Gastrocnemius medialis (tissue), 4 donors: ENCODE measurements around the gene ASPHD1. TPM values are rescaled to one million over a fixed set of nuclear protein-coding genes. Genes with fewer than 3 reads are reported as not detected.
"Not testable (repeated sequence)": the region's sequence is repeated elsewhere in the genome, so short reads cannot be mapped to it uniquely, and the experiment has no call there.

ENCODE experiments used
- ATAC-seq, 2 donors: fragments of 150-250 bp; one replicate each; pipeline ENCODE4 v1.9.1; 2016
- DNase-seq, 2 donors: peaks; one replicate each; pipeline ENCODE4 v3.0.0-alpha.2; 2019
- H3K27ac ChIP-seq, 4 donors: fragments of 200-600 bp; sonication (generic); 1 replicate in 1 of 4; 2 replicates in 3 of 4; pipeline ENCODE4 v1.5.1; 2016 to 2018; ENCODE audit warnings: mild to moderate bottlenecking in 2 of 4, moderate library complexity in 1 of 4
- H3K27me3 ChIP-seq, 3 donors: fragments of 200-600 bp; sonication (generic) in 2 of 3; 1 replicate in 1 of 3; 2 replicates in 2 of 3; pipeline versions ENCODE4 v1.5.1 to v1.6.0; 2016 to 2019; ENCODE audit warnings: mild to moderate bottlenecking in 1 of 3, moderate library complexity in 1 of 3
- H3K36me3 ChIP-seq, 2 donors: fragments of 200-600 bp; sonication (generic) in 1 of 2; one replicate each; pipeline ENCODE4 v1.5.1; 2017 to 2018
- H3K4me1 ChIP-seq, 2 donors: fragments of 200-600 bp; sonication (generic) in 1 of 2; one replicate each; pipeline ENCODE4 v1.5.1; 2016 to 2017; ENCODE audit warnings: mild to moderate bottlenecking in 2 of 2
- H3K4me3 ChIP-seq, 4 donors: fragments of 200-600 bp; sonication (generic) in 3 of 4; 1 replicate in 1 of 4; 2 replicates in 3 of 4; pipeline ENCODE4 v1.5.1; 2016 to 2019; ENCODE audit warnings: mild to moderate bottlenecking in 2 of 4
- H3K9me3 ChIP-seq, 3 donors: fragments of 200-600 bp; sonication (generic) in 2 of 3; 1 replicate in 1 of 3; 2 replicates in 2 of 3; pipeline ENCODE4 v1.5.1; 2016 to 2019
- CTCF ChIP-seq, 5 experiments: fragments of 450-650 bp in 3 of 5; fragments of 200-600 bp in 2 of 5; sonication (generic) in 2 of 5; IDR thresholded peaks in 4 of 5; conservative IDR thresholded peaks in 1 of 5; 1 replicate in 4 of 5; 2 replicates in 1 of 5; pipeline ENCODE4 v1.5.1; 2016 to 2019; ENCODE audit warnings: antibody characterized with exemption in 5 of 5, mild to moderate bottlenecking in 3 of 5, moderate library complexity in 3 of 5
- POLR2A ChIP-seq, 2 donors: fragments of 450-650 bp; IDR thresholded peaks; one replicate each; pipeline ENCODE4 v1.6.1; 2017; ENCODE audit warnings: antibody characterized with exemption in 2 of 2, mild to moderate bottlenecking in 2 of 2, moderate library complexity in 2 of 2
- in situ Hi-C, 4 donors: fragments of 200-750 bp; cut with MboI; loops; one replicate each; pipeline versions ENCODE4 v1.15.0 to v1.8.0; 2017; ENCODE audit warnings: low sequenced_read_pairs in 4 of 4
- intact Hi-C: fragments of 100-400 bp; cut with DNase I; formaldehyde crosslinking; loops from one replicate; pipeline ENCODE4 v1.15.1; 2023; ENCODE audit warnings: low total_unique reads
- total RNA-seq, 4 donors: library from RNA; depleted of rRNA; stranded (reverse); fragments of >200 nt; gene quantifications; one replicate each; pipeline versions ENCODE4 v1.1.0 to v1.2.3, GENCODE V29; 2016

ASPHD1 gene
- total RNA-seq, 4 donors from 2014 or later, result not detected

GRCh38 chr16:29907973-29908372, 7.7 kb downstream of the ASPHD1 start:
- in situ Hi-C loops, result no loop called here
- H3K9me3 ChIP-seq, result no peaks in the 10 kb centered on the region
- TF ChIP-seq CTCF (IDR thresholded peaks at IDR 0.05 in 4 of 5, conservative IDR thresholded peaks at IDR 0.05 in 1 of 5), result no peak
- TF ChIP-seq POLR2A (IDR thresholded peaks at IDR 0.05), result no peak
- no peak for ATAC-seq
- H3K27ac ChIP-seq, result no peak overlapping the region
- no peaks in the 10 kb centered on the region for H3K36me3 ChIP-seq
- no peaks in the 10 kb centered on the region for H3K27me3 ChIP-seq
- H3K4me1 ChIP-seq, result no peaks in the 10 kb centered on the region
- intact Hi-C loops, result no loop called here
- DNase-seq, result no peak
- H3K4me3 ChIP-seq, result no peak overlapping the region

- TF ChIP-seq CTCF (IDR thresholded peaks at IDR 0.05 in 4 of 5, conservative IDR thresholded peaks at IDR 0.05 in 1 of 5), result no peak
- no peak for TF ChIP-seq POLR2A (IDR thresholded peaks at IDR 0.05)
- no peaks in the 10 kb centered on the region for H3K27me3 ChIP-seq
- intact Hi-C loops, result no loop called here
- no peak for ATAC-seq
- H3K4me3 ChIP-seq, result no peak overlapping the region
- in situ Hi-C loops, result no loop called here
- H3K36me3 ChIP-seq, result no peaks in the 10 kb centered on the region
- no peaks in the 10 kb centered on the region for H3K4me1 ChIP-seq
- H3K9me3 ChIP-seq, result no peaks in the 10 kb centered on the region
- no peak overlapping the region for H3K27ac ChIP-seq
- no peak for DNase-seq
Observed at GRCh38 chr16:29908719-29909220, 8.5 kb downstream of the ASPHD1 start.

- intact Hi-C loops (no loop called here), in situ Hi-C loops (no loop called here)
- Histone ChIP-seq H3K27ac (no peak overlapping the region), H3K9me3 (no peaks in the 10 kb centered on the region), H3K4me3 (no peak overlapping the region), H3K4me1 (no peaks in the 10 kb centered on the region), H3K36me3 (no peaks in the 10 kb centered on the region), H3K27me3 (no peaks in the 10 kb centered on the region)
- no peak for TF ChIP-seq CTCF (IDR thresholded peaks at IDR 0.05 in 4 of 5, conservative IDR thresholded peaks at IDR 0.05 in 1 of 5)
- no peak for TF ChIP-seq POLR2A (IDR thresholded peaks at IDR 0.05)
- ATAC-seq, result no peak
- DNase-seq, result no peak
Observed at GRCh38 chr16:29909391-29909790, 9.1 kb downstream of the ASPHD1 start.

GRCh38 chr16:29909851-29910250, 9.6 kb downstream of the ASPHD1 start:
- ATAC-seq, DNase-seq, H3K27me3 ChIP-seq, H3K9me3 ChIP-seq, H3K36me3 ChIP-seq, H3K4me3 ChIP-seq, in situ Hi-C loops, H3K27ac ChIP-seq, H3K4me1 ChIP-seq, intact Hi-C loops: not testable (repeated sequence)

GRCh38 chr16:29910819-29911675, 10.8 kb downstream of the ASPHD1 start:
- in situ Hi-C loops (no loop called here), intact Hi-C loops (no loop called here)
- Histone ChIP-seq H3K4me1 (no peaks in the 10 kb centered on the region), H3K4me3 (no peak overlapping the region), H3K36me3 (no peaks in the 10 kb centered on the region), H3K27me3 (no peaks in the 10 kb centered on the region), H3K27ac (no peak overlapping the region), H3K9me3 (no peaks in the 10 kb centered on the region)
- ATAC-seq (no peak), DNase-seq (no peak)
- no peak for TF ChIP-seq POLR2A (IDR thresholded peaks at IDR 0.05)
- no peak for TF ChIP-seq CTCF (IDR thresholded peaks at IDR 0.05 in 4 of 5, conservative IDR thresholded peaks at IDR 0.05 in 1 of 5)
